Testis (tissue), 3 donors: ENCODE data around the gene CBR4. TPM values are rescaled to one million over a fixed set of nuclear protein-coding genes. Genes with fewer than 3 reads are reported as not detected.

Experiments used
- DNase-seq: peaks from one replicate; pipeline ENCODE4 v3.0.0-alpha.2; 2019
- H3K27ac ChIP-seq, 2 donors: fragments of 200-600 bp; sonication (generic); one replicate each; pipeline ENCODE4 v1.5.1; 2019
- H3K27me3 ChIP-seq: fragments of 200-600 bp; sonication (generic); one replicate; pipeline ENCODE4 v1.5.1; 2019
- H3K36me3 ChIP-seq: fragments of 200-600 bp; sonication (generic); one replicate; pipeline ENCODE4 v1.5.1; 2017; ENCODE audit warnings: low read depth; ENCODE audit errors: missing control alignments
- H3K4me1 ChIP-seq: fragments of 200-600 bp; sonication (generic); one replicate; pipeline ENCODE4 v1.5.1; 2019
- H3K4me3 ChIP-seq, 2 donors: fragments of 200-600 bp; sonication (generic); one replicate each; pipeline ENCODE4 v1.5.1; 2017 to 2019
- H3K9me3 ChIP-seq: fragments of 200-600 bp; sonication (generic); one replicate; pipeline ENCODE4 v1.5.1; 2017
- CTCF ChIP-seq, 3 experiments: fragments of 450-650 bp in 2 of 3; fragments of 200-600 bp in 1 of 3; sonication (generic) in 1 of 3; IDR thresholded peaks; one replicate each; pipeline ENCODE4 v1.5.1; 2016 to 2019; ENCODE audit warnings: antibody characterized with exemption in 3 of 3, mild to moderate bottlenecking in 2 of 3, moderate library complexity in 1 of 3
- POLR2A ChIP-seq: fragments of 450-650 bp; IDR thresholded peaks from one replicate; pipeline ENCODE4 v1.6.1; 2017; ENCODE audit warnings: antibody characterized with exemption, mild to moderate bottlenecking, moderate library complexity
- WGBS, 2 donors: methylation state at CpG; one replicate each; pipeline ENCODE4 v1.1.5; 2018; 5-methylcytosine and 5-hydroxymethylcytosine counted together
- intact Hi-C: fragments of 100-400 bp; cut with DNase I; formaldehyde crosslinking; loops from one replicate; pipeline ENCODE4 v1.15.1; 2023; ENCODE audit warnings: low total_unique reads
- polyA plus RNA-seq: library from polyadenylated mRNA; stranded (reverse); fragments of 350-450 nt; fragmentation: Illumina TruSeq; extraction: RNeasy Lipid Tissue Mini Kit (QIAGEN cat#74804); gene quantifications from one replicate; pipeline ENCODE4 v1.2.3, GENCODE V29; 2014; ENCODE audit warnings: low read depth, low replicate concordance; ENCODE audit not compliant: insufficient read depth
- total RNA-seq, 2 donors: library from RNA; depleted of rRNA; stranded (reverse); fragments of >200 nt; gene quantifications; one replicate each; pipeline ENCODE4 v1.2.3, GENCODE V29; 2016

CBR4 gene
- total and polyA plus RNA-seq, 3 donors from 2014 or later: 14.0 to 36.4 (median 27.7) TPM

- intact Hi-C loops: no loop called here
- H3K36me3 ChIP-seq: no peaks in the 10 kb centered on the region
Observed at GRCh38 chr4:168981942-168982341, 28.1 kb downstream of the CBR4 start.

DNA sequence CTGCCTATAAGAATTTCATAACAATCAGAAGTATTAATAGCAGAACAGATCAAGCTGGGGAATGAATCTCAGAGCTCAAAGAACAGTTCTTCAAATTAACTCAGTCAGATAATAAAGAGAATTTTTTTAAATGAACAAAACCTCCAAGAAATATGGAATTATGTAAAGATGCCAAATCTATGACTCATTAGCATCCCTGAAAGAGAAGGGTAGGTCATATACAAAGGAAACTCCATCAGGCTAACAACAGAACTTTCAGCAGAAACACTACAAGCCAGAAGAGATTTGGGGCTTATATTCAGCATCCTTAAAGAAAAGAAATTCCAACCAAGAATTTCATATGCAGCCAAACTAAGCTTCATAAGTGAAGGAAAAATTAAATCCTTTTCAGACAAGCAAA is 28.6 kb downstream of the CBR4 start:
- no peak for DNase-seq
- Histone ChIP-seq H3K27me3 (no peaks in the 10 kb centered on the region), H3K36me3 (no peaks in the 10 kb centered on the region), H3K4me1 (no peaks in the 10 kb centered on the region), H3K9me3 (no peaks in the 10 kb centered on the region), H3K27ac (no peak overlapping the region), H3K4me3 (no peak overlapping the region)
- intact Hi-C loops: no loop called here
- TF ChIP-seq CTCF (IDR thresholded peaks at IDR 0.05) (no peak), POLR2A (no peak)

More at GRCh38 chr4:168981942-168982341, 28.1 kb downstream of the CBR4 start:
- no peak for TF ChIP-seq CTCF (IDR thresholded peaks at IDR 0.05)
- TF ChIP-seq POLR2A: no peak
- H3K9me3 ChIP-seq: no peaks in the 10 kb centered on the region
- no peaks in the 10 kb centered on the region for H3K4me1 ChIP-seq
- no peaks in the 10 kb centered on the region for H3K27me3 ChIP-seq
- DNase-seq: no peak
- WGBS, 2 donors: 86 to 95% methylated on average over 1 of the region's 1 CpG
- H3K4me3 ChIP-seq: no peak overlapping the region
- no peak overlapping the region for H3K27ac ChIP-seq

GRCh38 chr4:168979338-168979737 is 30.7 kb downstream of the CBR4 start:
- Histone ChIP-seq H3K27me3 (no peaks in the 10 kb centered on the region), H3K36me3 (no peaks in the 10 kb centered on the region), H3K9me3 (no peaks in the 10 kb centered on the region), H3K27ac (no peak overlapping the region), H3K4me3 (no peak overlapping the region), H3K4me1 (no peaks in the 10 kb centered on the region)
- DNase-seq: no peak
- no peak for TF ChIP-seq CTCF (IDR thresholded peaks at IDR 0.05)
- TF ChIP-seq POLR2A: no peak
- intact Hi-C loops: no loop called here
- WGBS, 2 donors: 79 to 96% methylated on average over 3 to 7 of the region's 7 CpGs

- DNase-seq: no peak
- TF ChIP-seq CTCF (IDR thresholded peaks at IDR 0.05): no peak
- TF ChIP-seq POLR2A: no peak
- H3K4me3 ChIP-seq: no peak overlapping the region
- no peaks in the 10 kb centered on the region for H3K36me3 ChIP-seq
- no peaks in the 10 kb centered on the region for H3K4me1 ChIP-seq
- no peaks in the 10 kb centered on the region for H3K9me3 ChIP-seq
- H3K27ac ChIP-seq: no peak overlapping the region
- no peaks in the 10 kb centered on the region for H3K27me3 ChIP-seq
- intact Hi-C loops: no loop called here
- WGBS, 2 donors: 80 to 89% methylated on average over 1 of the region's 1 CpG
Observed at GRCh38 chr4:168978001-168978700, 31.9 kb downstream of the CBR4 start.

DNA sequence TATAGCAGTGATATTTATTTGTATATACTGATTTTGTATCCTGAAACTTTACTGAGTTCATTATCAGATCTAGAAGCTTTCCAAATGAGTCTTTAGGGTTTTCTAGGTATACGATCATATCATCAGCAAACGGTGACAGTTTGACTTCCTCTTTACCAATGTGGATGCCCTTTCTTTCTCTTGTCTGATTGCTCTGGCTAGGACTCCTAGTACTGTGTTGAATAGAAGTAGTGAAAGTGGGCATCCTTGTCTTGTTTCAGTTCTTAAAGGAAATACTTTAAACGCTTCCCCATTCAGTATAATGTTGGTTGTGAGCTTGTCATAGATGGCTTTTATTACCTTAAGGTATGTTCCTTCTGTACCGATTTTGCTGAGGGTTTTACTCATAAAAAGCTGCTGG is 37.5 kb downstream of the CBR4 start:
- intact Hi-C loops: no loop called here
- no peak for DNase-seq
- H3K27ac ChIP-seq: no peak overlapping the region
- no peaks in the 10 kb centered on the region for H3K36me3 ChIP-seq
- H3K9me3 ChIP-seq: no peaks in the 10 kb centered on the region
- no peak overlapping the region for H3K4me3 ChIP-seq
- H3K27me3 ChIP-seq: no peaks in the 10 kb centered on the region
- TF ChIP-seq POLR2A (no peak), CTCF (IDR thresholded peaks at IDR 0.05) (no peak)
- no peaks in the 10 kb centered on the region for H3K4me1 ChIP-seq
- WGBS, 2 donors: 86 to 88% methylated on average over 4 of the region's 4 CpGs
